ENCODE measurements around the gene SLC35D2. TPM values are rescaled to one million over a fixed set of nuclear protein-coding genes. Genes with fewer than 3 reads are reported as not detected.
A peak's percentile ranks its signal among the peaks of the same experiment; 100 is the strongest.
"Not testable (repeated sequence)": the region's sequence is repeated elsewhere in the genome, so short reads cannot be mapped to it uniquely, and the experiment has no call there.

SLC35D2 gene
- total RNA-seq, 1 donor from 2014 or later = 19.0 TPM

DNA sequence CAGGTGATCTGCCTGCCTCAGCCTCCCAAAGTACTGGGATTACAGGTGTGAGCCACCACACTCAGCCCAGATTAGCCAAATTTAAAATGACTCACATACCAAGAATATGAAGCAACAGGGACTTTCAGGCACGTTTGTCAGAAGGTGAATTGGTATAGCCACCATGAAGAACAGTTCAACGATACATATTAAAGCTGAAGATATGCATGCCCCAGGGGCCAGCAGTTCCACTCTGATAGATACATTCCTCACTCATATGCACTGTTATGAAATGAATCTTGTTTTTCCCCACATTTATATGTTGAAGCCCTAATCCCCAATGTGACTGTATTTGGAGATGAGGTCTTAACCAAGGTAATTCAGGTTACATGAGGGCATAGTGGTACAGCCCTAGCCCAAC, 22.5 kb downstream of the SLC35D2 start:
- TF ChIP-seq, protein P1, sequence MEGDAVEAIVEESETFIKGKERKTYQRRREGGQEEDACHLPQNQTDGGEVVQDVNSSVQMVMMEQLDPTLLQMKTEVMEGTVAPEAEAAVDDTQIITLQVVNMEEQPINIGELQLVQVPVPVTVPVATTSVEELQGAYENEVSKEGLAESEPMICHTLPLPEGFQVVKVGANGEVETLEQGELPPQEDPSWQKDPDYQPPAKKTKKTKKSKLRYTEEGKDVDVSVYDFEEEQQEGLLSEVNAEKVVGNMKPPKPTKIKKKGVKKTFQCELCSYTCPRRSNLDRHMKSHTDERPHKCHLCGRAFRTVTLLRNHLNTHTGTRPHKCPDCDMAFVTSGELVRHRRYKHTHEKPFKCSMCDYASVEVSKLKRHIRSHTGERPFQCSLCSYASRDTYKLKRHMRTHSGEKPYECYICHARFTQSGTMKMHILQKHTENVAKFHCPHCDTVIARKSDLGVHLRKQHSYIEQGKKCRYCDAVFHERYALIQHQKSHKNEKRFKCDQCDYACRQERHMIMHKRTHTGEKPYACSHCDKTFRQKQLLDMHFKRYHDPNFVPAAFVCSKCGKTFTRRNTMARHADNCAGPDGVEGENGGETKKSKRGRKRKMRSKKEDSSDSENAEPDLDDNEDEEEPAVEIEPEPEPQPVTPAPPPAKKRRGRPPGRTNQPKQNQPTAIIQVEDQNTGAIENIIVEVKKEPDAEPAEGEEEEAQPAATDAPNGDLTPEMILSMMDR (conservative IDR thresholded peaks at IDR 0.05) = no peak
- Mint-ChIP-seq H3K4me3 (no peak overlapping the region), H3K27me3 (ENCODE audit: low read depth) (no peaks in the 10 kb centered on the region), H3K27ac (ENCODE audit: unreplicated experiment) (no peak overlapping the region), H3K4me1 (no peaks in the 10 kb centered on the region), H3K9me3 (no peaks in the 10 kb centered on the region), H3K36me3 (ENCODE audit: low read depth) (peaks cover 8% of the 10 kb centered on the region)
- DNase-seq (ENCODE audit: low read depth, low spot score) = no peak

GRCh38 chr9:96360523-96360922, 23.0 kb downstream of the SLC35D2 start:
- not testable (repeated sequence) for H3K9me3 Mint-ChIP-seq; H3K27ac Mint-ChIP-seq (ENCODE audit: unreplicated experiment); H3K27me3 Mint-ChIP-seq (ENCODE audit: low read depth); H3K4me3 Mint-ChIP-seq; H3K4me1 Mint-ChIP-seq; DNase-seq (ENCODE audit: low read depth, low spot score)
- peaks cover 10% of the 10 kb centered on the region for H3K36me3 Mint-ChIP-seq (ENCODE audit: low read depth)

DNA sequence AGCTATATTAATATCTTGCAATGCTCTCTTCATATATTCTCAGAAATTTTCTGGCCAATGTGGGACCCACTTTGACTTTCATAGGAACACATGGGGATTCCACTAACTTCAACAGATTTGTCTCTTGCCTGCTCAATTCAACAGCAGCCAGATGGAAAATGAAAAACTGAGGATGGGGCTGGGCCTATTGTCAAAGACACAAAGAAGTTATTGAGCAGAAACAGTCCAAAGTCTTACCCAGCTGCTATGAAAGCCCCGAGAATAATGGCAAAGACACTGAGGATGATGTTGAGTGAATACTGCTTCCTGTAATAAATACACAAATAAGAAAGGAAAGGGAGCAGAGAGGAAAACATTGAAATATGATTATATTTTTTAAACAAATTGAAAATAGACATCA, 32.6 kb downstream of the SLC35D2 start:
- Mint-ChIP-seq H3K4me3 (no peak overlapping the region), H3K4me1 (peaks cover 43% of the 10 kb centered on the region), H3K27me3 (ENCODE audit: low read depth) (no peaks in the 10 kb centered on the region), H3K9me3 (peaks cover 8% of the 10 kb centered on the region), H3K27ac (ENCODE audit: unreplicated experiment) (peak overlapping the region; percentile 13), H3K36me3 (ENCODE audit: low read depth) (peaks cover 31% of the 10 kb centered on the region)
- TF ChIP-seq, protein P1 (conservative IDR thresholded peaks at IDR 0.05) = no peak
- no peak for DNase-seq (ENCODE audit: low read depth, low spot score)

- Mint-ChIP-seq H3K36me3 (ENCODE audit: low read depth) (peaks cover 34% of the 10 kb centered on the region), H3K9me3 (peaks cover 10% of the 10 kb centered on the region), H3K4me1 (peaks cover 69% of the 10 kb centered on the region), H3K27me3 (ENCODE audit: low read depth) (no peaks in the 10 kb centered on the region), H3K4me3 (no peak overlapping the region), H3K27ac (ENCODE audit: unreplicated experiment) (peak overlapping the region; percentile 69)
- TF ChIP-seq, protein P1 (conservative IDR thresholded peaks at IDR 0.05) = no peak
- no peak for DNase-seq (ENCODE audit: low read depth, low spot score)
These were observed 35.2 kb downstream of the SLC35D2 start for GRCh38 chr9:96348261-96348660.

- H3K4me1 Mint-ChIP-seq = peaks cover 75% of the 10 kb centered on the region
- H3K4me3 Mint-ChIP-seq = no peak overlapping the region
- peaks cover 6% of the 10 kb centered on the region for H3K9me3 Mint-ChIP-seq
- H3K27ac Mint-ChIP-seq (ENCODE audit: unreplicated experiment) = peak overlapping the region; percentile 81
- H3K36me3 Mint-ChIP-seq (ENCODE audit: low read depth) = peaks cover 25% of the 10 kb centered on the region
- H3K27me3 Mint-ChIP-seq (ENCODE audit: low read depth) = no peaks in the 10 kb centered on the region
- no peak for DNase-seq (ENCODE audit: low read depth, low spot score)
- TF ChIP-seq, protein P1 (conservative IDR thresholded peaks at IDR 0.05) = no peak
These were observed 38.0 kb downstream of the SLC35D2 start for GRCh38 chr9:96345551-96345950.

DNA sequence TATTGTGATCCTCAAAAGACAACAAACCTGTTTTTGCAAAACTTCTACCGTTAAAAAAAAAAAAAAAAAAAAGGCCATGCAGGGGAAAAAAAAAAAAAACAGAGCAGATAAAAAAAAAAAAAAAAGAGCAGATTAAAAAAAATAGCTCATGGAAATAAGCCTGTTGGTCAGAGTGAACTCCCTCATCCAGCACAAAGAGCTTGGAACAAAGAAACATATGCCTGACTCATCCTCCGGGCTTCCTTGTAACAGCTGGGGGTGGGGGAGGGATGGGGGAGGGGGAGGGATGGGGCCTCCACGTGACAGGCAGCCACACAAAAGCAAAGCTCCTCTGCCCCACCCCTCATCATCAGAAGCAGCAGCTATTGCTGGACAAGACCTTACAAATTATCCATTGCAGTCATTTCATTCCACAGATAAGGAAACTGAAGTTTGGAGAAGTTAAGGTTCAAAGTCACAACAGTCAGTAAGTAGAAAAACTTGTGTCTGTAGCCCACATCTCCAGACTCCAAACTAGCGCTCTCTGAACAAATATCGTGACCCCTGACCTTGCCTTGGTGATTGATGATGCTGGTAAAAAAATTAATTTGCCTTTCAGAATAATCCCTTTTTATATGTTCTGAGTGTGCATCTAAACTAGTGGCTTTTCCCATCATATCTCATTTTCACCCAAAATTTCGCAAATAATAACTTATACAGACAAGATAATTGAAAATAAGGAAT, 38.9 kb downstream of the SLC35D2 start:
- Mint-ChIP-seq H3K36me3 (ENCODE audit: low read depth) (peaks cover 21% of the 10 kb centered on the region), H3K27me3 (ENCODE audit: low read depth) (no peaks in the 10 kb centered on the region), H3K4me3 (no peak overlapping the region), H3K9me3 (peaks cover 6% of the 10 kb centered on the region), H3K4me1 (peaks cover 75% of the 10 kb centered on the region), H3K27ac (ENCODE audit: unreplicated experiment) (peak overlapping the region; percentile 35)
- TF ChIP-seq, protein P1 (conservative IDR thresholded peaks at IDR 0.05) = no peak
- DNase-seq (ENCODE audit: low read depth, low spot score) = peak; percentile 26

All from neural crest cell (in vitro differentiated cells).